NT2/D1 (cell line): Measurements from ENCODE around the gene PIM3.

Source experiments
- YY1 ChIP-seq: IDR thresholded peaks from 2 replicates; pipeline ENCODE4 v1.6.1; 2011; ENCODE audit not compliant: insufficient read length, insufficient read depth
- ZNF274 ChIP-seq: IDR thresholded peaks from 2 replicates; pipeline ENCODE4 v1.6.1; 2011; ENCODE audit warnings: mild to moderate bottlenecking, low read depth, low read length

GRCh38 chr22:49996119-49996517 is 35.5 kb downstream of the PIM3 start:
- TF ChIP-seq YY1 (no peak), ZNF274 (no peak)
